ENCODE measurements around the gene CDK11B.
"Not testable (repeated sequence)": the region's sequence is repeated elsewhere in the genome, so short reads cannot be mapped to it uniquely, and the experiment has no call there.

Gene CDK11B

DNA sequence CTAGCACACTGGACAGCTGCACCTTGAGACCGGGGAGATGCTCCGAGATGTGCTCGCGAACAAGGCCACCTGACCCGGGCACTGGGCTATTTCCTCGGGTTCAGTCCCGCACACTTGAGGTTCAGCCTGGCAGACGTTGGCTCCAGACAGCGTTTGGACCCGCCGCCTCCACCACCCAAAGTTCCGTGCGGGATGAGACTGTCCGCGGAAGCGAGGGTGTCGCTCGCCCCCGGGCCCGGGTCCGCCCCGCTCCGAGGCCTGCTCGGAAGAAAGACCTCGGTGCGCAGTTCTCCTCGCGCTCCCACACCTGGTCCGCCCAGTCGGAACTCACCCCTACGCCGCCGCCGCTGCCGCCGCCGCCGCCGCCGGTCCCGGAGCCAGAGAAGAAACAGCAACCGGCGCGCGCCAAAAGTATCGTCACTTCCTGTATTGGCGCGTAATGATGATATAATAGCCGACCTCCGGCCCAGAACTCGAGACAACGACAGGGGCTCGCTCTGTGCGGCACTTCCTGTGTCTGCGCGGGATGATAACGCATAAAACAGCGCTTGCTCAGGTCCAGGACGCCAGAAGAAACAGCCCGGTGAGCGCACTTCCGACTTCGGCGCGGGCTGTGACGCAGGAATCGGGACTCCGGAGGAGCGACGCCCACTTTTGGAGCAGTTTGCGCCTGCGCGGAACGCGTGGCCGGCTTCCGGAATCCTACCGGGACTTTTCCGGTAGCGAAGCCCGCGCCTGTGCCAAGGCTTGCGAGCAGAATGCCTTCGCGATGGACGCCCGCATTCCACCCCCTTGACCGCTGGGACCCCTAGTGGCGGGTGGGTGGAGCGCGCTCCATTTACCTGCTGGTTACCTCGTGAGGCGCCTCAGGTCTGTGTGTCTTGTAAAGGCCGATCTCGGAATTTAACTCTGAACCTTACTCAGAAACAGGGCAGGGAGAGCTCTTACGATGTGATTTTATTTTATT is at the start of gene CDK11B:
Gene CDK11B, minus strand, starts transcription at position 422 of the 967 bp plus-strand sequence. CDS start 1,519 bp downstream, outside the sequence.
- H3K4me1 ChIP-seq (ENCODE audit: control insufficient read depth, insufficient read depth, low read length); H3K36me3 ChIP-seq (ENCODE audit: control insufficient read depth, insufficient read depth, low read length); H3K27me3 ChIP-seq (ENCODE audit: control insufficient read depth, insufficient read depth, low read length): not testable (repeated sequence)
- Histone ChIP-seq H3K27ac (ENCODE audit: low read depth, low read length) (peak within 1 kb of the TSS; percentile 98), H3K4me3 (ENCODE audit: low read length) (peak within 1 kb of the TSS; percentile 68), H3K9ac (ENCODE audit: low read length) (peak within 1 kb of the TSS; percentile 80)

DNA sequence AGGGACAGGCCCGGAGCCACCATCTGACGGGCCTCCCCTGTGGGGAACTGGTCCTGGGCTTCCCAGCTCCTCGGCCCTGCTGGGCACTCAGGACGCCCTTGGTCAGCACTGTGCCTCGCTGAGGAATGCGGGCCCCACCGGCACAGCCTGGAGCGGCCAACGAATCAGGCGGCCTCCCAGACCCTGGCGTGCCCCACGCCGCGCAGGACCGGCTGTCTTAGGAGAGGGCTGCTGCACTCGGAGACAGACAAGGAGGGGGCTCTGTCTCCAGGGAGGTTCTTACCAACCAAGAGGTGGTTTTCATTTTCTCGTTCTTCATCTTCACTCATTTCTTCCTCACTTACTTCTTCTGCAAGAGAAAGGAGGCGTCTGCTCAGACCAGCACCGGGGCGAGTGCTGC is 49.1 kb upstream of the CDK11B start:
- not testable (repeated sequence) for H3K36me3 ChIP-seq (ENCODE audit: control insufficient read depth, insufficient read depth, low read length); H3K4me3 ChIP-seq (ENCODE audit: low read length); H3K9ac ChIP-seq (ENCODE audit: low read length); H3K27me3 ChIP-seq (ENCODE audit: control insufficient read depth, insufficient read depth, low read length); H3K4me1 ChIP-seq (ENCODE audit: control insufficient read depth, insufficient read depth, low read length); H3K27ac ChIP-seq (ENCODE audit: low read depth, low read length)

DNA sequence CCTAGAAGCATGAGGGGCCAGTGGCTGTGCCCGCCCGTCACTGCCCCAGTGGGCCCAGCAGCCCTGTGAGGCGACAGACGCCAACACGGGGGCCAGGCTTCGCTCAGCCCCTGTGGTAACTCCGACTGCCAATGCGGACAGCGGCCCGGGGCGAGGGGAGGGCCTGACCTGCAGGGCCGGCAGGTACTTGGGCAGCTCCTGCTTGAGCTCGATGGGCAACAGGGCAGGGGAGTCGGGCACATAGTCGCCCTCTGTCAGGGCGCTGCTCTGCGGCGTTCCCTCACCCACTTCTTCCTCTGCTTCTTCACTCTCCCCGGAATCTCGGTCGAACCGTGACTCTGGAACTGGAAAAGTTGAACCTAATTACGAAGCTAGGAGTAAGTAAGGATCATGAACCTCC is 48.4 kb upstream of the CDK11B start:
- H3K4me3 ChIP-seq (ENCODE audit: low read length); H3K27me3 ChIP-seq (ENCODE audit: control insufficient read depth, insufficient read depth, low read length); H3K4me1 ChIP-seq (ENCODE audit: control insufficient read depth, insufficient read depth, low read length); H3K9ac ChIP-seq (ENCODE audit: low read length); H3K27ac ChIP-seq (ENCODE audit: low read depth, low read length); H3K36me3 ChIP-seq (ENCODE audit: control insufficient read depth, insufficient read depth, low read length): not testable (repeated sequence)

DNA sequence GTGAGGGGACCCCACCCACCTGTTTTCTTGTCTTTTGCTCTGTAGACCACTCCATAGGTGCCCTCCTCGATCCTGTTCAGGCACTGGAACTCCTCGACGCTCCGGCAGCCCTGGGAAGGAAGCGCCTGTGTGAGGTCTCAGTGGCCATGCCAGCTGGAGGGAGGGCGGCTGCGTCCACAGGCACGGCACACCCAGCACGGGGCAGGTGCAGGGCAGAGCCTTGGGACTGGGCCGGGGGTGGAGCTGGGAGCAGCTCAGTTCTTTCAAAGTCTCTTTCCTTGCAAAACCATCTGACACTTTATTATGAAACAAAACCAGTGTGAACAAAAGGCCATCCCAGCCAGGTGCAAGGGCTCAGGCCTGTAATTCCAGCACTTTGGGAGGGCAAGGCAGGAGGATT is 46.8 kb upstream of the CDK11B start:
- H3K27ac ChIP-seq (ENCODE audit: low read depth, low read length); H3K27me3 ChIP-seq (ENCODE audit: control insufficient read depth, insufficient read depth, low read length); H3K4me1 ChIP-seq (ENCODE audit: control insufficient read depth, insufficient read depth, low read length); H3K9ac ChIP-seq (ENCODE audit: low read length); H3K36me3 ChIP-seq (ENCODE audit: control insufficient read depth, insufficient read depth, low read length); H3K4me3 ChIP-seq (ENCODE audit: low read length): not testable (repeated sequence)

DNA sequence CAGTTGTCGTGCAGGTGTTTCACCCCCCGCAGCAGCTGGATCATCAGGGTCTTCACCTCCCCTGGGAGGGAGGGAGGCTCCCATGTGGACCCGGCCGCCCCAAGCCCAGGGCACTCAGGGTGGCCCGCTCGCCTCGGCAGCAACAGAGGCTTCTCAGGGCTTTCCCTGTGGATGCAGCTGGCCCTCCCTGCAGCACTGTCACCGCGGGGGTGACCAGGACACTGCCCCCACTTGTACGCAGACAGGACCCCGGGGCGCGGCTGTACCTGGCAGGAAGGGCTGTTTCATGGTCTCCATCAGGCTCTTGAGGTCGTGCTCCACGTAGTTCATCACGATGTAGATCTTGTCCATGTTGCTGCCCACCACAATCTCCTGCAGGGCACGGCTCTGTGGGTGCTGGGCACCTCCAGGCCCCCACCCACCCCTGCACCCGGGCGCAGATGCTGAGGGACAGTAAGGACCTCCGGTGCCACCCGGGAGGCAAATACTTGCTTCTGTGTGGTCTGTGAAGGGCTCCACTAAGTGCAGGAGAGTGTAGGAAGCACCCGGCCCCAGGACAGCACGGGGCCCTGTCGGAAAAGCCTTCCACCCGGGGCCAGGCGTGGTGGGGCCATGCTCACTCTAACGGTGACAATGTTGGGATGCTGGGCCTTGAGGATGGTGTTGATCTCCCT is 45.6 kb upstream of the CDK11B start:
- not testable (repeated sequence) for H3K27me3 ChIP-seq (ENCODE audit: control insufficient read depth, insufficient read depth, low read length); H3K9ac ChIP-seq (ENCODE audit: low read length); H3K36me3 ChIP-seq (ENCODE audit: control insufficient read depth, insufficient read depth, low read length); H3K4me1 ChIP-seq (ENCODE audit: control insufficient read depth, insufficient read depth, low read length); H3K27ac ChIP-seq (ENCODE audit: low read depth, low read length); H3K4me3 ChIP-seq (ENCODE audit: low read length)

DNA sequence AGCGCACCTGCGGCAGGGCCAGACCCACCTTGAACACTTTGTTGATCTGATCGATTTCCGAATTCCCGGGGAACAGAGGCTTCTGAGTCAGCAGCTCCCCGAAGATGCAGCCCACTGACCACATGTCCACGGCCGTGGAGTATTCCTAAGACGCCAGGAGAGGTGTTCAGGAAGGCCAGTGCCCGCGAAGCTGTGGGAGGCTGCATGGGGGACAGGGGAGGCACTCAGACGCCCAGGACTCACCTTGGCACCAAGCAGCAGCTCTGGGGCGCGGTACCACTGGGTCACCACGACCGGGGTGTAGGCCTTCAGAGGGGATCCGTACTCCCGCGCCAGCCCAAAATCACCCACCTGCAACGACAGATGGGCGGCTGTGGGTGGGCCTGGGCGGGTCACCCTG is 45.0 kb upstream of the CDK11B start:
- Histone ChIP-seq H3K36me3 (ENCODE audit: control insufficient read depth, insufficient read depth, low read length) (no peaks in the 10 kb centered on the region), H3K4me3 (ENCODE audit: low read length) (no peak overlapping the region), H3K9ac (ENCODE audit: low read length) (no peak overlapping the region), H3K4me1 (ENCODE audit: control insufficient read depth, insufficient read depth, low read length) (no peaks in the 10 kb centered on the region), H3K27me3 (ENCODE audit: control insufficient read depth, insufficient read depth, low read length) (no peaks in the 10 kb centered on the region), H3K27ac (ENCODE audit: low read depth, low read length) (no peak overlapping the region)

DNA sequence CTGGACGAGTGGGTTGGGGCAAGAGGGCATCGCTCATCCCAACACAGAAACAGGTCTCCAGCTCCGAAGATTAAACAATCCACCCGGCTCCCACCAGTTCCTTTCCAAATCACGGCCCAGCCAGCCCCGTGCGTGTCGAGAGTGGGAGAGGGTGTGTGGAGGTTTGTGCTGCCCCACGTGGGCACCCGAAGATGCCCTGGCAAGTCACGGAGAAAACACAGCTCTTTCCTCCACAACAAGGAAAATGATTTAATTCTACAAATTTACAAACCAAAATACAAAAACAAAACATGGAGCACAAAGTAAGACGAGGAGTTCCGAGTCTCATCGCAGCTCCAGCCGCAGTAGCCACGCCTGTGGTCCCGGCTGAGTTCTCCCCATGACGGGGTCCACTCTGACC is 43.7 kb upstream of the CDK11B start:
- H3K36me3 ChIP-seq (ENCODE audit: control insufficient read depth, insufficient read depth, low read length); H3K27ac ChIP-seq (ENCODE audit: low read depth, low read length); H3K27me3 ChIP-seq (ENCODE audit: control insufficient read depth, insufficient read depth, low read length); H3K9ac ChIP-seq (ENCODE audit: low read length); H3K4me1 ChIP-seq (ENCODE audit: control insufficient read depth, insufficient read depth, low read length); H3K4me3 ChIP-seq (ENCODE audit: low read length): not testable (repeated sequence)

DNA sequence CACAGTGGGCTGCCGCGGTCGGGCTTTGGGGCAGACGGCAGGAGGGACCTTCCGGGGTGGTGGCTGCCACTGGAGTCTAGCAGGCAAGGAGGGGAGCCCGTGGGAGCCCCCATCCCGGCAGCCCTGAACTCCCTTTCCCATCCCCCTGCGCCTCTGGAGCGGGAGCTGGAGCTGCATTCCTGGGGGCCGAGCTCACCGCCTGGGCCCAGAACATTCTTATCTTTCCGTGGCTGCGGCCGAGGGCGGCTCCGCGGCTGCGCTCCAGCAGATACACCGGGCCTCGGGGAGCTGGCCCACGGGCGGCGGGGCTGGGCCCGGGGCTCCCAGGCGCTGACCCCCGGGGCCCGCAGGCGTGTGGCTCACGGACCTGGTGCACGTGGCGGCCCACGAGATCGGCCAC is 41.8 kb upstream of the CDK11B start:
- not testable (repeated sequence) for H3K27me3 ChIP-seq (ENCODE audit: control insufficient read depth, insufficient read depth, low read length); H3K27ac ChIP-seq (ENCODE audit: low read depth, low read length); H3K9ac ChIP-seq (ENCODE audit: low read length); H3K36me3 ChIP-seq (ENCODE audit: control insufficient read depth, insufficient read depth, low read length); H3K4me1 ChIP-seq (ENCODE audit: control insufficient read depth, insufficient read depth, low read length); H3K4me3 ChIP-seq (ENCODE audit: low read length)

DNA sequence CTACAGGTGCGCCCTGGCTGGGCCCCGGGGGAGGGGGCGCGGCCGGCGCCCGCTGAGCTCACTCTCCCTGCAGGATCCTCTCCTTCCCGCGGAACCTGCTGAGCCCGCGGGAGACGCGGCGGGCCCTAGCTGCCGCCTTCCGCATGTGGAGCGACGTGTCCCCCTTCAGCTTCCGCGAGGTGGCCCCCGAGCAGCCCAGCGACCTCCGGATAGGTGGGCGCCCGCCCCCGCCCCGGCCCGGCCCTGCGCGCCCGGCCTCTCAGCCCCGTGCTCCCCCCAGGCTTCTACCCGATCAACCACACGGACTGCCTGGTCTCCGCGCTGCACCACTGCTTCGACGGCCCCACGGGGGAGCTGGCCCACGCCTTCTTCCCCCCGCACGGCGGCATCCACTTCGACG is 41.3 kb upstream of the CDK11B start:
- H3K36me3 ChIP-seq (ENCODE audit: control insufficient read depth, insufficient read depth, low read length); H3K4me3 ChIP-seq (ENCODE audit: low read length); H3K9ac ChIP-seq (ENCODE audit: low read length); H3K4me1 ChIP-seq (ENCODE audit: control insufficient read depth, insufficient read depth, low read length); H3K27ac ChIP-seq (ENCODE audit: low read depth, low read length); H3K27me3 ChIP-seq (ENCODE audit: control insufficient read depth, insufficient read depth, low read length): not testable (repeated sequence)

DNA sequence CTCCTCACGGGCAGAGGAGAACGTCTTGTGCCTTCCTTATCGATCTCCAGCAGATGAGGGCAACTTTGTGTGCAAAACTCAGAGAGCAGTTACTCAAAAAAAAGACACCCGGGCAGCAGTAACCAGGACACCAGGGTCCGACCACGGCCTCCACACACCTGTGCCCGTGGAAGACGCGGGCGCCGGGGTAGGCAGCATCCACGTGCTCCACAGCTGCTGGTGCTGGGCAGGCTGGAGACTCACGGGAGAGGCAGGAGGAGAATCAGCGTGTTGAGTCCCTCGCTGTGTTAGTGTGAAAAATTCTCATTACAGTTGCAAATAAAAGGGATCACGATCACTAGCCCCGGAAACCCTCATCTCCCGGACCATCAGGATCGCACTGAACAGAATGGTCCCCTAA is 40.3 kb upstream of the CDK11B start:
- H3K4me1 ChIP-seq (ENCODE audit: control insufficient read depth, insufficient read depth, low read length); H3K27ac ChIP-seq (ENCODE audit: low read depth, low read length); H3K27me3 ChIP-seq (ENCODE audit: control insufficient read depth, insufficient read depth, low read length); H3K4me3 ChIP-seq (ENCODE audit: low read length); H3K36me3 ChIP-seq (ENCODE audit: control insufficient read depth, insufficient read depth, low read length); H3K9ac ChIP-seq (ENCODE audit: low read length): not testable (repeated sequence)

DNA sequence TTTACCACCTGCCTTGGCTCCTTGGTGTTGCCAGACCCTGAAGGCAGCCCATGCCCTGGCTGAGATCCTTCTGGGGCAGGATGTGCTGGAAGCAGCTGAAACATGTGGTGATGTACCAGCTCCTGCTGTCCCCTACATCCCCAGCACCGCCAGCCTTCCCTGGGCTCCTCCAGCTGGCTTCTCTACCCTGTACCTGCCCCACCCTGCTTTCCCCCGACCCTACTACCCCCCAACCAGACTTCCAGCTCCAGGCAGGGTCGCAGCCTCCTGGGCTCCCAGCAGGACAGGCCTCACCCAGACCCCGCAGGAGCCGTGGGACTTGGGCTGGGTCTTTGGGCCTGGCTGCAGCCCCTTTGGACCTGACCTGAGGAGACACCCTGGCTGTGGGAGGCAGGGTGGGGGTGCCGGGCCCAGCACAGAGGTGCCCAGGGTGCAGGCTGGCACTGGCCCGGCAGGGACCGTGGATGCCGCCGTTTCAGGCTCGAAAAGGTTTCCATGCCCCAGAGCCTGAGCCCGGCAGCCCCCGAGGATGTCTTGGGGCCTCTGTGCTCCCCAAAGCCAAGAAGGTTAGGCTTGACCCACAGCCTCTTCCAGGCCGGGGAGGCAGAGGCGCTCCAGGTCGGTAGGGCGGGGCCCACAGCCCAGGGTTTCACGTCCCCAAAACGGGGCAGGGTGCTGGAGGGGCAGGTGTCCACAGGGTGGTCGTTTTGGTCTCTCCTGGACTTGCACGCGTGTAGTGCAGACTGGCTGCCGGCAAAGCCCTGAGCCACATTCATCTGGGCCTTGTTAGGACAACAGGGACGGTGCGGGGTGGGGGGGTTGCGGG is 38.8 kb upstream of the CDK11B start:
- H3K4me3 ChIP-seq (ENCODE audit: low read length); H3K27ac ChIP-seq (ENCODE audit: low read depth, low read length); H3K4me1 ChIP-seq (ENCODE audit: control insufficient read depth, insufficient read depth, low read length); H3K9ac ChIP-seq (ENCODE audit: low read length); H3K36me3 ChIP-seq (ENCODE audit: control insufficient read depth, insufficient read depth, low read length); H3K27me3 ChIP-seq (ENCODE audit: control insufficient read depth, insufficient read depth, low read length): not testable (repeated sequence)

Measured in rectal smooth muscle tissue (tissue), 1 donor.